CD14-positive monocyte (primary cell): Measurements from ENCODE around the gene OXNAD1. TPM values are rescaled to one million over a fixed set of nuclear protein-coding genes. Genes with fewer than 3 reads are reported as not detected.
A peak's percentile ranks its signal among the peaks of the same experiment; 100 is the strongest.

Experiments
- DNase-seq, 3 donors: peaks; one replicate each; pipeline ENCODE4 v3.0.0-alpha.2; 2011 to 2022
- H2AFZ ChIP-seq: 2 replicates; pipeline ENCODE4 v1.6.0; 2012; ENCODE audit warnings: mild to moderate bottlenecking, low read depth, low read length, inconsistent platforms; ENCODE audit not compliant: insufficient read depth, poor library complexity, severe bottlenecking
- H3K27ac ChIP-seq, 2 donors: 1 replicate in 1 of 2; 2 replicates in 1 of 2; pipeline ENCODE4 v1.5.1; 2012 to 2013; ENCODE audit warnings: low read length in 2 of 2, control low read depth in 1 of 2, inconsistent platforms in 1 of 2, low read depth in 1 of 2, mild to moderate bottlenecking in 1 of 2
- H3K27me3 ChIP-seq, 2 donors: one replicate each; pipeline versions ENCODE4 v1.6.0 to v1.6.1; 2011 to 2013; ENCODE audit warnings: low read length in 2 of 2; ENCODE audit not compliant: control insufficient read depth in 2 of 2, insufficient read depth in 2 of 2
- H3K36me3 ChIP-seq, 2 donors: replicated peaks in 1 of 2; 1 replicate in 1 of 2; 2 replicates in 1 of 2; pipeline versions ENCODE4 v1.5.1 to v1.6.1; 2012 to 2013; ENCODE audit warnings: low read length in 2 of 2, control low read depth in 1 of 2, inconsistent platforms in 1 of 2, mild to moderate bottlenecking in 1 of 2; ENCODE audit not compliant: insufficient read depth in 2 of 2, control insufficient read depth in 1 of 2
- H3K4me1 ChIP-seq, 2 donors: 1 replicate in 1 of 2; 2 replicates in 1 of 2; pipeline versions ENCODE4 v1.5.1 to v1.6.1; 2012 to 2013; ENCODE audit warnings: low read length in 2 of 2, control low read depth in 1 of 2, inconsistent platforms in 1 of 2, mild to moderate bottlenecking in 1 of 2, moderate library complexity in 1 of 2; ENCODE audit not compliant: insufficient read depth in 2 of 2, control insufficient read depth in 1 of 2
- H3K4me2 ChIP-seq: replicated peaks from 2 replicates; pipeline ENCODE3; 2012; ENCODE audit warnings: low read length, moderate library complexity, mild to moderate bottlenecking; ENCODE audit not compliant: poor library complexity, severe bottlenecking; ENCODE audit errors: extremely low read depth
- H3K4me3 ChIP-seq, 3 experiments: fragments of 200-600 bp in 1 of 3; sonication (generic) in 1 of 3; replicated peaks in 1 of 3; 1 replicate in 2 of 3; 2 replicates in 1 of 3; pipeline ENCODE4 v1.5.1; 2011 to 2013; ENCODE audit warnings: low read length in 3 of 3, mild to moderate bottlenecking in 3 of 3, control low read depth in 2 of 3, low read depth in 2 of 3, inconsistent platforms in 1 of 3, moderate library complexity in 1 of 3
- H3K79me2 ChIP-seq: 2 replicates; pipeline ENCODE4 v1.6.0; 2012; ENCODE audit warnings: mild to moderate bottlenecking, control low read depth, inconsistent platforms, low read length, moderate library complexity; ENCODE audit not compliant: insufficient read depth
- H3K9ac ChIP-seq: 2 replicates; pipeline ENCODE4 v1.6.0; 2017; ENCODE audit warnings: low read length, mild to moderate bottlenecking; ENCODE audit not compliant: insufficient read depth, poor library complexity, severe bottlenecking
- H3K9me3 ChIP-seq, 2 donors: replicated peaks in 1 of 2; 1 replicate in 1 of 2; 2 replicates in 1 of 2; pipeline versions ENCODE4 v1.5.1 to v1.6.1; 2012 to 2013; ENCODE audit warnings: low read length in 2 of 2, control low read depth in 1 of 2; ENCODE audit not compliant: control insufficient read depth in 1 of 2, insufficient read depth in 1 of 2
- H4K20me1 ChIP-seq: 2 replicates; pipeline ENCODE4 v1.6.0; 2012; ENCODE audit warnings: mild to moderate bottlenecking, low read length, control low read depth, moderate library complexity; ENCODE audit not compliant: insufficient read depth
- H3K27ac Mint-ChIP-seq, 7 donors: one replicate each; pipeline ENCODE4 v1.8.0; 2020; ENCODE audit warnings: mild to moderate bottlenecking in 7 of 7, mixed read lengths in 7 of 7, moderate library complexity in 6 of 7, inconsistent platforms in 2 of 7
- H3K27me3 Mint-ChIP-seq, 3 donors: one replicate each; pipeline ENCODE4 v1.8.0; 2021 to 2022; ENCODE audit warnings: low read depth in 3 of 3, mild to moderate bottlenecking in 3 of 3, mixed read lengths in 3 of 3, moderate library complexity in 3 of 3, inconsistent platforms in 1 of 3
- H3K36me3 Mint-ChIP-seq, 2 donors: one replicate each; pipeline ENCODE4 v1.8.0; 2020; ENCODE audit warnings: mixed read lengths in 2 of 2, inconsistent platforms in 1 of 2, mild to moderate bottlenecking in 1 of 2
- H3K4me1 Mint-ChIP-seq: one replicate; pipeline ENCODE4 v1.8.0; 2020; ENCODE audit warnings: mild to moderate bottlenecking, mixed read lengths
- H3K4me3 Mint-ChIP-seq, 2 donors: one replicate each; pipeline ENCODE4 v1.8.0; 2020; ENCODE audit warnings: mild to moderate bottlenecking in 2 of 2, mixed read lengths in 2 of 2, moderate library complexity in 1 of 2
- H3K9me3 Mint-ChIP-seq, 7 donors: one replicate each; pipeline ENCODE4 v1.8.0; 2020 to 2022; ENCODE audit warnings: mixed read lengths in 7 of 7, mild to moderate bottlenecking in 6 of 7, moderate library complexity in 6 of 7, inconsistent platforms in 2 of 7
- WGBS: methylation state at CpG from one replicate; pipeline ENCODE4 v1.1.5; 2013; ENCODE audit warnings: missing lambda C conversion rate; ENCODE audit not compliant: insufficient coverage; 5-methylcytosine and 5-hydroxymethylcytosine counted together
- intact Hi-C, 2 donors: fragments of 100-400 bp; cut with micrococcal nuclease; formaldehyde crosslinking; loops; one replicate each; pipeline versions ENCODE4 v1.15.0 to v1.15.1; 2023
- polyA plus RNA-seq, 3 donors: library from polyadenylated mRNA; depleted of rRNA in 1 of 3; unstranded in 2 of 3; stranded (reverse) in 1 of 3; fragments of 300-500 nt in 2 of 3; fragments of >200 nt in 1 of 3; fragmentation: Illumina TruSeq in 2 of 3; gene quantifications; 1 replicate in 2 of 3; 2 replicates in 1 of 3; pipeline ENCODE4 v1.2.3, GENCODE V29; 2012 to 2021
- TF ChIP-seq, protein P1 (sequence below): fragments of 200-600 bp; IDR thresholded peaks from one replicate; pipeline ENCODE4 v1.8.0; 2022; ENCODE audit warnings: antibody characterized with exemption, mild to moderate bottlenecking

OXNAD1 gene
- polyA plus RNA-seq, 3 donors, result 3.7 to 5.1 (median 4.4) TPM

DNA sequence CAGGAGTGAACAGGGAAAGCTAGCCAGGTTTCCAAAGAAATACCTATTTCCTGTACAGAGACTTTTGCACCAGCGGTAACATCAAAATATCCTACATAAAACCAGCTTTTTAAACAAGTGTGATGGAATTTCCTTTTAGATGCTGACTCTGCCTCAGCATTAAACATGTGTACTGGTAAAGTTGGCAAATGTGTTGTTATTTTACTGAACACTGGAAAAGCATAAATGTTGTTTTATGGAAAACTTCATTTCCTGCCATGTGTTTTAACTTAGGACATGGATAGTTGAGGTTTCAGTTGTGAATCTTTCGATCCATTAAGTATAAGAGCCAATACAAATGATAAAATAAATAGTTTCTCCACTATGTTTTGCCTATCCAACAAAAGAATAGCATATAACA is 15.7 kb downstream of the OXNAD1 start:
- no peaks in the 10 kb centered on the region for H3K4me1 ChIP-seq
- Mint-ChIP-seq H3K4me1 (no peaks in the 10 kb centered on the region), H3K27ac (no peak overlapping the region), H3K36me3 (peaks cover 41 to 48% of the 10 kb centered on the region in 2 donors), H3K9me3 (no peaks in the 10 kb centered on the region), H3K27me3 (no peaks in the 10 kb centered on the region), H3K4me3 (no peak overlapping the region)
- no peaks in the 10 kb centered on the region for H4K20me1 ChIP-seq
- H3K9ac ChIP-seq, result no peak overlapping the region
- WGBS, result no CpG with 5 or more reads among the region's 2 CpGs
- H3K27me3 ChIP-seq, result no peaks in the 10 kb centered on the region
- no peak overlapping the region for H3K27ac ChIP-seq
- no peak overlapping the region for H2AFZ ChIP-seq
- no peaks in the 10 kb centered on the region for H3K79me2 ChIP-seq
- TF ChIP-seq, protein P1, sequence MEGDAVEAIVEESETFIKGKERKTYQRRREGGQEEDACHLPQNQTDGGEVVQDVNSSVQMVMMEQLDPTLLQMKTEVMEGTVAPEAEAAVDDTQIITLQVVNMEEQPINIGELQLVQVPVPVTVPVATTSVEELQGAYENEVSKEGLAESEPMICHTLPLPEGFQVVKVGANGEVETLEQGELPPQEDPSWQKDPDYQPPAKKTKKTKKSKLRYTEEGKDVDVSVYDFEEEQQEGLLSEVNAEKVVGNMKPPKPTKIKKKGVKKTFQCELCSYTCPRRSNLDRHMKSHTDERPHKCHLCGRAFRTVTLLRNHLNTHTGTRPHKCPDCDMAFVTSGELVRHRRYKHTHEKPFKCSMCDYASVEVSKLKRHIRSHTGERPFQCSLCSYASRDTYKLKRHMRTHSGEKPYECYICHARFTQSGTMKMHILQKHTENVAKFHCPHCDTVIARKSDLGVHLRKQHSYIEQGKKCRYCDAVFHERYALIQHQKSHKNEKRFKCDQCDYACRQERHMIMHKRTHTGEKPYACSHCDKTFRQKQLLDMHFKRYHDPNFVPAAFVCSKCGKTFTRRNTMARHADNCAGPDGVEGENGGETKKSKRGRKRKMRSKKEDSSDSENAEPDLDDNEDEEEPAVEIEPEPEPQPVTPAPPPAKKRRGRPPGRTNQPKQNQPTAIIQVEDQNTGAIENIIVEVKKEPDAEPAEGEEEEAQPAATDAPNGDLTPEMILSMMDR, result no peak
- H3K4me3 ChIP-seq, result no peak overlapping the region
- no peak for DNase-seq
- peaks cover 35 to 59% of the 10 kb centered on the region in 2 donors for H3K36me3 ChIP-seq
- H3K4me2 ChIP-seq, result no peak overlapping the region
- H3K9me3 ChIP-seq, result no peaks in the 10 kb centered on the region
- intact Hi-C loops, result no loop called here

DNA sequence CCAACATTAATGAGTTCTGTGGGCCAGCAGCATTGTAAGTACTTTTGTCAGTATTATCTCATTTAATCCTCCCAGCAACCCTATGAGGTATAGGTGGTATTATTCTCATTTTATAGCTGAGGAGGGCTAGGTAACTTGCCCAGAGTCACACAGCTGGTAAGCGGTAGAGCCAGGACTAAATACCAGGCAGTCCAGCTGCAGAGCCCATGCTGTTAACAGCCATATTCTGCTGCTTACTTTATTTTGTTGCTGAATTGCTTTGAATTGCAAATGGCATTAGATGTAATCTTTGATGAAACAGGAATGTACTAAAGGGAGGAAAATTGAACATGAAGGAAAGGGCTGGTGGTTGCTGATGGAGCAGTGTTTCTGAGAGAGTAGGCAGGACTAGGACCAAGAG is 19.6 kb downstream of the OXNAD1 start:
- Histone ChIP-seq H3K9me3 (no peaks in the 10 kb centered on the region), H3K4me3 (no peak overlapping the region), H3K4me2 (no peak overlapping the region), H3K79me2 (no peaks in the 10 kb centered on the region), H3K4me1 (peaks cover 6 to 13% of the 10 kb centered on the region in 2 donors), H2AFZ (no peak overlapping the region), H3K9ac (no peak overlapping the region), H4K20me1 (no peaks in the 10 kb centered on the region), H3K36me3 (peaks cover 21 to 50% of the 10 kb centered on the region in 2 donors), H3K27me3 (no peaks in the 10 kb centered on the region), H3K27ac (no peak overlapping the region)
- peak overlapping the region in 1 of 7 donors; percentile 54 for H3K27ac Mint-ChIP-seq
- H3K36me3 Mint-ChIP-seq, result peaks cover 40 to 47% of the 10 kb centered on the region in 2 donors
- no peaks in the 10 kb centered on the region for H3K9me3 Mint-ChIP-seq
- WGBS, result 100% methylated on average over 1 of the region's 1 CpG
- TF ChIP-seq, protein P1, result no peak
- H3K4me1 Mint-ChIP-seq, result peaks cover 17% of the 10 kb centered on the region
- DNase-seq, result no peak
- no peaks in the 10 kb centered on the region for H3K27me3 Mint-ChIP-seq
- intact Hi-C loops, result no loop called here
- H3K4me3 Mint-ChIP-seq, result no peak overlapping the region
